ENCODE data around the gene C20orf141. TPM values are rescaled to one million over a fixed set of nuclear protein-coding genes. Genes with fewer than 3 reads are reported as not detected.
A peak's percentile ranks its signal among the peaks of the same experiment; 100 is the strongest.

Gene C20orf141
- total RNA-seq, 1 donor from 2014 or later, result not detected

- Histone ChIP-seq H4K20me1 (ENCODE audit: insufficient read depth, low read length) (no peaks in the 10 kb centered on the region), H3K36me3 (ENCODE audit: insufficient read depth, low read length) (peaks cover 2% of the 10 kb centered on the region), H3K4me3 (ENCODE audit: insufficient read depth, low read depth, low read length) (no peak overlapping the region), H2AFZ (ENCODE audit: low read depth, low read length) (no peak overlapping the region), H3K9me3 (ENCODE audit: insufficient read depth, low read depth, low read length) (no peaks in the 10 kb centered on the region), H3K79me2 (ENCODE audit: insufficient read depth, low read length) (peaks cover 8% of the 10 kb centered on the region), H3K9ac (ENCODE audit: low read length) (no peak overlapping the region), H3K27ac (ENCODE audit: low read depth, low read length) (no peak overlapping the region), H3K4me1 (ENCODE audit: insufficient read depth, low read length) (peaks cover 14% of the 10 kb centered on the region), H3K4me2 (ENCODE audit: low read length) (no peak overlapping the region), H3K27me3 (ENCODE audit: insufficient read depth, low read length) (no peaks in the 10 kb centered on the region)
- peaks cover 35% of the 10 kb centered on the region for H3K36me3 Mint-ChIP-seq (ENCODE audit: low read depth, unreplicated experiment)
- TF ChIP-seq EZH2 (IDR thresholded peaks at IDR 0.05; ENCODE audit: insufficient read depth, low read length), result no peak
- TF ChIP-seq CTCF (IDR thresholded peaks at IDR 0.05; ENCODE audit: insufficient read depth, low read depth, low read length), result no peak
- no peaks in the 10 kb centered on the region for H3K27me3 Mint-ChIP-seq (ENCODE audit: low read depth, unreplicated experiment)
- peak overlapping the region; percentile 18 for H3K27ac Mint-ChIP-seq (ENCODE audit: unreplicated experiment)
- no peak for FAIRE-seq
- H3K9me3 Mint-ChIP-seq (ENCODE audit: unreplicated experiment), result no peaks in the 10 kb centered on the region
- DNase-seq (ENCODE audit: low read depth), result no peak
- no peak overlapping the region for H3K4me3 Mint-ChIP-seq (ENCODE audit: unreplicated experiment)
- peaks cover 9% of the 10 kb centered on the region for H3K4me1 Mint-ChIP-seq (ENCODE audit: low read depth, unreplicated experiment)
These were observed 21.2 kb downstream of the C20orf141 start for GRCh38 chr20:2836035-2836434.

DNA sequence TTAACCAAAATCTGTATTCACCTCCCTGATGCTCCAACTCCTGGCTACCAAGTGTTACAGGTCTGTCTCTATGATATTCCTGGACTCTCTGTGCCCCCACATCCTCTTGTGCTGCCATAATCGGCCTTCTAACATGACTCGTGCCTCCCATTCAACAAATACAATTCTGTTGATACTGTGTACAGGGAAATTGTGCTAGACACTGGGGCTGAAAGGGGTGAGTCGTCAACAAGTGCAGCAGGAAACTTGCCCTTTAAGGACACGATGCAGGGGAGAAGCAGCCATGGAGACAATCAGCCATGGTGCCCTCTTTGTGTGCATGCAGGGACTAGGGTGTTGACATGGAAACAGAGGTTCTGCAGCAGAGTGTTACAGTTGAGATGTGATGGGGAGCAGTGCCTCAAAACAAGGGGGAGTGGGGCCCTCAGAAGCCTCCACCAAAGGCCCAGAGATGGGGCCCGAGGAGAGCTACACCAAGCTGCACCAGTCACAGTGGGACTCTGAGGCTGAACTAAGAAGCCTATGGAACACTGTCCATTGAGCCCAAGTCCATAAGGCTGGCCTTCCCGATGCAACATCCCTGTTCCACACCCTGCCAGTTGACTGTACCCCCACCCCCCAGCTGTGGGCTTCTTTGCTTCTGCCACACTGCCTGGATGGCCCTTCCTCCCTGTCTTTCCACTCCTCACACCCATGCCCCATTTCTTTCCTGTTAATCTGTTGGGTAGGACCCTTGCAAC is 22.6 kb downstream of the C20orf141 start:
- H3K4me3 ChIP-seq (ENCODE audit: insufficient read depth, low read depth, low read length), result no peak overlapping the region
- FAIRE-seq, result no peak
- no peaks in the 10 kb centered on the region for H3K27me3 ChIP-seq (ENCODE audit: insufficient read depth, low read length)
- no peaks in the 10 kb centered on the region for H3K9me3 ChIP-seq (ENCODE audit: insufficient read depth, low read depth, low read length)
- H3K36me3 ChIP-seq (ENCODE audit: insufficient read depth, low read length), result peaks cover 2% of the 10 kb centered on the region
- no peaks in the 10 kb centered on the region for H4K20me1 ChIP-seq (ENCODE audit: insufficient read depth, low read length)
- Mint-ChIP-seq H3K36me3 (ENCODE audit: low read depth, unreplicated experiment) (peaks cover 35% of the 10 kb centered on the region), H3K4me3 (ENCODE audit: unreplicated experiment) (peak overlapping the region; percentile 58), H3K27me3 (ENCODE audit: low read depth, unreplicated experiment) (no peaks in the 10 kb centered on the region), H3K9me3 (ENCODE audit: unreplicated experiment) (no peaks in the 10 kb centered on the region), H3K27ac (ENCODE audit: unreplicated experiment) (no peak overlapping the region), H3K4me1 (ENCODE audit: low read depth, unreplicated experiment) (peaks cover 3% of the 10 kb centered on the region)
- no peak overlapping the region for H3K27ac ChIP-seq (ENCODE audit: low read depth, low read length)
- no peak for DNase-seq (ENCODE audit: low read depth)
- H3K4me1 ChIP-seq (ENCODE audit: insufficient read depth, low read length), result peaks cover 9% of the 10 kb centered on the region
- no peak for TF ChIP-seq CTCF (IDR thresholded peaks at IDR 0.05; ENCODE audit: insufficient read depth, low read depth, low read length)
- TF ChIP-seq EZH2 (IDR thresholded peaks at IDR 0.05; ENCODE audit: insufficient read depth, low read length), result no peak
- no peak overlapping the region for H3K4me2 ChIP-seq (ENCODE audit: low read length)
- no peak overlapping the region for H3K9ac ChIP-seq (ENCODE audit: low read length)
- H2AFZ ChIP-seq (ENCODE audit: low read depth, low read length), result no peak overlapping the region
- H3K79me2 ChIP-seq (ENCODE audit: insufficient read depth, low read length), result peaks cover 15% of the 10 kb centered on the region

GRCh38 chr20:2838170-2838797 is 23.5 kb downstream of the C20orf141 start:
- no peak overlapping the region for H3K9ac ChIP-seq (ENCODE audit: low read length)
- no peak overlapping the region for H3K4me3 ChIP-seq (ENCODE audit: insufficient read depth, low read depth, low read length)
- H3K79me2 ChIP-seq (ENCODE audit: insufficient read depth, low read length), result peaks cover 15% of the 10 kb centered on the region
- no peak overlapping the region for H3K27ac ChIP-seq (ENCODE audit: low read depth, low read length)
- H4K20me1 ChIP-seq (ENCODE audit: insufficient read depth, low read length), result no peaks in the 10 kb centered on the region
- peaks cover 2% of the 10 kb centered on the region for H3K36me3 ChIP-seq (ENCODE audit: insufficient read depth, low read length)
- H3K27me3 ChIP-seq (ENCODE audit: insufficient read depth, low read length), result no peaks in the 10 kb centered on the region
- DNase-seq (ENCODE audit: low read depth) (no peak), FAIRE-seq (no peak)
- peaks cover 9% of the 10 kb centered on the region for H3K4me1 ChIP-seq (ENCODE audit: insufficient read depth, low read length)
- no peak overlapping the region for H3K27ac Mint-ChIP-seq (ENCODE audit: unreplicated experiment)
- no peak overlapping the region for H3K4me2 ChIP-seq (ENCODE audit: low read length)
- no peaks in the 10 kb centered on the region for H3K9me3 Mint-ChIP-seq (ENCODE audit: unreplicated experiment)
- H3K9me3 ChIP-seq (ENCODE audit: insufficient read depth, low read depth, low read length), result no peaks in the 10 kb centered on the region
- H3K36me3 Mint-ChIP-seq (ENCODE audit: low read depth, unreplicated experiment), result peaks cover 35% of the 10 kb centered on the region
- no peak overlapping the region for H2AFZ ChIP-seq (ENCODE audit: low read depth, low read length)
- H3K4me3 Mint-ChIP-seq (ENCODE audit: unreplicated experiment), result no peak overlapping the region
- peaks cover 3% of the 10 kb centered on the region for H3K4me1 Mint-ChIP-seq (ENCODE audit: low read depth, unreplicated experiment)
- TF ChIP-seq EZH2 (IDR thresholded peaks at IDR 0.05; ENCODE audit: insufficient read depth, low read length) (no peak), CTCF (IDR thresholded peaks at IDR 0.05; ENCODE audit: insufficient read depth, low read depth, low read length) (no peak)
- no peaks in the 10 kb centered on the region for H3K27me3 Mint-ChIP-seq (ENCODE audit: low read depth, unreplicated experiment)
